CD4-positive, alpha-beta T cell treated with Interleukin-2 at 100 ng/mL for 4 hours (primary cell): Measurements from ENCODE around the gene PLA1A.
A peak's percentile ranks its signal among the peaks of the same experiment; 100 is the strongest.
"Not testable (repeated sequence)": the region's sequence is repeated elsewhere in the genome, so short reads cannot be mapped to it uniquely, and the experiment has no call there.

Source experiments
- DNase-seq: peaks from one replicate; pipeline ENCODE4 v3.0.0-alpha.2; 2020; ENCODE audit warnings: low spot score

The PLA1A gene

DNA sequence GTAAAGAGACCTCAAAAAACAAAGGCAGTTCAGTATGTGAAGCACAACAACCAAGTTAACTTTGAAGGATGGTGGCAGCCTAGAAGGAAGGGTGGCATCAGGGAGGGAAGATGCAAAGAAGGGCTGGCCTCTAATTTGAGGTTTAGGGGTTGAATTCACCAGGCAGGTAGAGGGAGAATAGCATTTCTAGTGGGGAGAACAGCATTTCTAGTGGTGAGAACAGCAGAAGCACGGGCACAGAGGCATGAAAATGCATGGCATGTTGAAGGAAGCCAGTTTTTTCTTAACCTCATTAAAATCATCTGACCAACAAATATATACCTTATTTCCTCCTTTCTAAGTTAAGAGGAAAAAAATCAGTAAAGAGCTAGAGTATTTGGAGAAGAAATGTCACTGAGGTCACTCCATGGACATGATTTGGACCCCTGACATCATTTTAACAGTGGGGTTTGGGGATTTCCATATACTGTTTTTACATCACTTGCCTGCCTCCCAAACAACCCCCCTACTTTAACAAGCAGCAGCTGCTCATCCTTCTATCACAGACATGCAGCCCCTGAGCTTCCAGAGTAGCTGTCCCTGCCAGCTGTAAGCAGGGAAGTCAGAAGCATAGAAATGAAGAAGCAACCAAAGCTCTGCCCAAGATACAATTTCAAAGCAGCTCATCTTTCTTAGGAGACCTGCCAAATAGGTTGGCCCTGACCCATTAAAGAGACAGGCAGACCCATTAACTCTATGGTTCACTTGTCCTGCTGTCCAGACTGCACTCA lies 65.1 kb downstream of the PLA1A start:
- DNase-seq, result no peak

DNA sequence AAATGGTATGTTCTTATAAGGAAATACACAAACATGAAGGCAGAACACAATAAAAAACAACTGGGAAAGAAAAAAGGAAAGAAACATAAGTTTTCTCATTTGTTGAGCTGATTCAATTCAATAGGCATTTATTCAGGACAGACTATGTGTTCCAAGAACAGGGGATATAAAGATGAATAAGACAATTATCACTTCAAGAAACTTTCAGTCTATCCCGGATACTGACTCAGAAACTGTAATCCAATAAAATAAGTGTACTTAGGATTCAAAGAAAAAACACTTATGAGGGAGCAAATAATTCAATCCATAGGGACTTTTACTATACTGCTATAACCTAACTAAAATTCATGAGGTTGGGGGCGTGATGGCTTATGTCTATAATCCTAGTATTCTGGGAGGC lies 66.2 kb downstream of the PLA1A start:
- DNase-seq, result no peak

DNA sequence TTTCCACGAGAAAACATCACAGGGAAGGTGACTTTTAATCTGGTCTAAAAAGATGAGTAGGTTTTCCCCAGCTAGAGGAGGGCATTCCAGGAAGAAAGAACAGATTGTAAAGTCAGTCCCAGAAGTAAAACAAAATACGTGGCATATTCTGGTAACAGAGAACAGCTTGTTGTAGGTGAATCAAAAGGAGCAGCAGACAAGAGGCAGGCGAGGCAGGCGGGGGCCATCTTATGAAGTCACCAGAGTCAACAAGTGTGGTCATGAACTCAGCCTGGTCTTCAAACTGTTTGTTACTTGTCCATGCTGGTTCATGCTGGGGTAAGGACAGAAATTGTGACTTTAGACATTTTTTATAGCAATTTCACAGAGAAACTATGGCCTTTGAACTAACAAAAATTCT lies 66.7 kb downstream of the PLA1A start:
- no peak for DNase-seq

DNA sequence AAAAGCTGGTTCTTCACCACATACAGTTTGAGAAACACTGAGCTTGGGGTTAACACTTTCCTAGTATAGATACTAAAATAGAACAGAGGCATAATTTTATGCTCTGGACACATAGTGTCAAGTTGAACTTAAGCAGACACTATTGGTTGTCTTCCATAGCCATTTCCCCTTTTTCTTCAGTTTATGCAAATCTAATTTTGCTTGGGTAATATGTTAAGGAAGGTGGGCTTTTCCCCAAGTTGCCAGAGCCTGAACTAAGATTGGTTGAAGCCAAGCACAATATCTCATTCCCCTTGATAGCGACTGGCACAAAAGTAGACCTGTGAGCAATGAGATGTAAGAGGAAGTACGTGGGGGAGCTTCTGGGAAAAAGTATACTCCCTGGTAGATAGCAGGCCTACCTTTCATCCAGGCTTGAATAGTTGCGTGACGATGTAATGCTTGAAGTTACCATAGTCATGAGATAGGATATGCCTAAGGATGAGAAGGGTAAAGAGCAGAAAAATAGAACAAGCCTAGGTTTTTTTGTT lies 67.2 kb downstream of the PLA1A start:
- DNase-seq, result no peak

DNA sequence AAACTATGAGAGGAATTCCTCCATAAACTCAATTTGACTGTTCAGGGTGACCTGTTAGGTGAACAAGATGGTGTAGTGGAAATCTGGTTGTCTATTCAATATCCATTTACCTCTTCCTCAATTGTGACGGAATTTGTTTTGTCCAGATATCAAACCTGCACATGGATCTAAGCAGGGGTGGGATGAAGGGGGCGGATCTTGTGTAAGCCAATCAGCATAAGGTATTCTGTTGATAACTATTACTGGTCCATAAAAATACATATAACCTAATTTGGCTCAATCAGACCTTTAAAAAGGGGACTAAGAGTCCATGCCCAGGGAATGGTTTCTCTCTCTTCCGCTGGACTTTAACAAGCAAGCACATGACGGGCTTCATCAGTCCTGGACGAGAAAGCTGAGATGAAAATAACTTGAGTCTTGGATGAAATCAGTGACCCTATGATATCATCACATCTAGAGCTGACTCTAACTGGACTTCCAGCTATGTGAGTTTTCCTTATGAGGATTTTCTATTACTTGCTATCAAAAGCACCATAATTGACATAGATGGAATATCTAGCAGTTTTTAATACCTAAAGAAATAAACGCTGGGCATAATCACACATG lies 68.4 kb downstream of the PLA1A start:
- no peak for DNase-seq

DNA sequence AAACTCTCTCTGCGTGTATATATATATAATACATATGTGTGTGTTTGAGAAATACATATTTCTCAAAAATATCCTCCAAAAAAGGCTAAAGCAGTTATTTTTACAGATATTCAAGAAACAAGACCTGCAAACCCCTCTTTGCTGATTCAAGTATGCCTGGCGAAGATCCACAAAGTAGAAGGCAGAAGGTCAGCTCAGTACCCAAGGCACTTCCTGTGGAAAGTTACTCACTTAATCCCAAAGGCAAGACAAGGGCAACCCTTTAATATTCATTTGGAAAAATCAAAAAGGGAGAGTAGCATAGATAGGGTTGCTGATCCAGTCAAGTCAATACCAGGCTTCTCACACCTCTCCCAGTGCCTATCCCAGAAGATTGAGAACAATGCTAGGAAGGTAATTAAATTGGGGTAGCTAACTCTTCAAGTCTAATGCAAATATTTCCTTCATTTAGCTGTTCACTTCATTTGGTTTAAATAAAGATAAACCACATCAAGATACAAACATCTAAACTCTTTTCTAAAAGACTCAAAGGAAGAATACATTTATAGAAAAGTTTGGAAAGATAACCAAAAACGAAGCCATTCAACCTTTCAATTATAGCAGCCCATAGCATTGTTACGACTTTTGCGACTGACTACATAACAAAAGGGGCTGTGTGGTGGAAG lies 72.4 kb downstream of the PLA1A start:
- no peak for DNase-seq

DNA sequence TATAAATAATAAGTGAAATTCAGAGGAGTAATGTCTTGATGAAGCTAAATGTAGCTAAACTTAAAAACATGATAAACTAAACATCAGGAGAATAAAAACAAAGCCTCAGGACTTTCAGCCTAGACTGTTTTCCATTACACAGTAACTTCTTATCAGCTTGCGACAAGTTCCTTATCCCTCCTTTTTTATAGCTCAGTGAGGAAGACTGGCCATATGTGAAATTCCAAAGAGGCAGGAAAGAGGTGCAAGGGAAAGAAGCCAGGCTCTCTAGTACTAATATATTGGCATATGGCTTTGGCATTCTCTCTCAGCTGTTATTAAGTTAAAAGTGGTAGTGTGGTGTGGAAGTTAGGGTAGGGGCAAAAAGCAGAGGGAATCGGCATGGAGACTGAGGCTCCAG lies 75.1 kb downstream of the PLA1A start:
- DNase-seq, result no peak

DNA sequence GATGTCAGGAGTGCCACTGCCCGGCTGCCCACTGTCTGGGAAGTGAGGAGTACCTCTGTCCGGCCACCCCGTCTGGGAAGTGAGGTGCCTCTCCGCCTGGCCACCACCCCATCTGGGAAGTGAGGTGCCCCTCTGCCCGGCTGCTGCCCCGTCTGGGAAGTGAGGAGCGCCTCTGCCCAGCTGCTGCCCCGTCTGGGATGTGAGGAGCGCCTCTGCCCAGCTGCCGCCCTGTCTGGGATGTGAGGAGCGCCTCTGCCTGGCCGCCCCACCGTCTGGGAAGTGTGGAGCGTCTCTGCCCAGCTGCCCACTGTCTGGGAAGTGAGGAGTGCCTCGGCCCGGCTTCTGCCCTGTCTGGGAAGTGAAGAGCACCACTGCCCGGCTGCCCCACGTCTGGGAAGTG lies 76.2 kb downstream of the PLA1A start:
- DNase-seq, result no peak

DNA sequence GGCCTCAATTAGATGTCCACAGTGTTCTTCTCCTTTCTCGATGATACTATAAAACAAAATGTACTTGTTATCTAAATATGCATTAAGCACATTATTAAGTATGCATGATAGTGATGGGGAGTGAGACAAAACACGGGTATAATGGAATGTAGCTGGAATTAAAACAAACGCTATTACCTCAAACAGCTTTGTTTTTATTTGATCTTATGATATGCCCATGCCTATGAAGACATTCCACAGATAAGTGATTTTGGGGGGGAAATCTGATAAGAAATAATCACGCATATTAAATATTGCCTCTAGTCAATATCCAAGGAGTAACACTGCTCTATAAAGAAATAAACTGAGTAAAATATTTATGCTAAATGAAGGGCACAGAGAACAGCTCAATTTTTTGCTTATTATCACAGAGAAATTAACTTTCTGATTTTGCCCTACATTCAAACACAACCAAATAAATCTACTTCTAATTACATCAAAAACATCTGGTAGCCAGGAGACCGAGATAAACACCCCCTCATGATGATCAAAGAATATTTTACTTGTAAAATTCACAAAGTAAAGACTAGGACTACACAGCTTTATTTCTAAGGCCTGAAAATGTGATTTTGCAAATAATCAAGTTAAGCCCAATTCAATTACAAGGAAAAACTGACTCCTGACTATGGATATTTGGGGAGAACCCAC lies 77.6 kb downstream of the PLA1A start:
- no peak for DNase-seq

DNA sequence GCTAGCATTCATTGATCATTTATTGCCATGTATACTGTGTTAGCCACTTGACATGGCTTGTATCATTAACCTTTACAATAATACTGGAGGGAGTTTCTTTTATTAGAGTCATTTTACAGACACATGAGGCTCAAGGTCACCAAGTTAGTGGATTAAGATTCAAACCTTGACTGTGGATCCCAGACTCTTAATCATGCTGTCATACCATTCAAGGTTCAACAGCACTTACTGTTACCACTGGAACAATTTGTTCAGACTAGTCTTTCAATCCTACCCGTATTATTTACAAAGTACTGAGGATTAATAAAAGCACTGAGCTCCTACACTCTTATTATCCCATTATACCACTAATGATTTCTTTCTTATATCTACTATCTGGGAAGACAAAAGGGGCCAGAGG lies 78.3 kb downstream of the PLA1A start:
- no peak for DNase-seq

DNA sequence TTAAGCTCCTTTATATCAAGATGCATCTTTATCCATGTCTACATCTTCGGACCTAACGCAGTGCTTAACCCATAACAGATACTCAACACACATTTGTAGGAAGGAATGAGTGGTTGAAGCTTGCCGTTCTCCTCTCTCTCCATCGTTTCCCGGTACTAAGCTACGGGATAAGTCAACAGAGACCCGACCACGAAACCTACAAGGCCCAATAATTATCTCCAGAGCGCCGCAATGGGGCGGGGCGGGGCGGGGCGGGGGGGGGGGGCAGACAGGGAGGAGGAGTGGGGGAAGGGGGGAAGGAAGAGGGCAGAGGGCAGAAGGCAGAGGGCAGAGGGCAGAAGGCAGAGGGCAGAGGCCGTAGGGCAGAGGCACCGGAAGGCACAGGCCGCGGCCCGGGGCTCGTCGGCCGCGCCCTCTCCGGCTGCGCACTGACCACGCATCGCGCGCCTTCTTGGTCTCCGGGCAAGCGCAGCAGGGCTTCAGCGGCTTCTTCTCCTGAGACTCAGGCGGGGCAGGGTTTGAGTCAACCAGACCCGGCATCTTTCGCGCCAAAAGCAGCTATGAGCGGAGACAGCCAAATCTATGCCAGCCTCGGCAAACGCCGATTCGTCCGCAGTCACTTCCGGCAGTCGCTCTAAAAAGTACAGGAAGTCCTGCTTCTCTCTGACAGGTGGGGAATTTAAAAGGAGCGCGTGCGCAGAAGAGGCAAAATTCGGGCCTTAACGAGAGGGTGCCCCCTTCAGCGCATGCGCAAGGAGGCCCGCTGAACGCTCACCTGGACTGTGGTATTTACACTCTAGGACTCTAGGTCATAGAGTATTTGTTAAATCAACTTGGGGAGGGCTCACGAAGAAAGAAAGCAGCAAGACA lies 79.3 kb downstream of the PLA1A start, which contains the start of gene COX17:
COX17 (minus strand) TSS at position 636 of the 870 bp plus-strand sequence; CDS start at position 540, 96 bp downstream.
- peak; percentile 98 for DNase-seq

DNA sequence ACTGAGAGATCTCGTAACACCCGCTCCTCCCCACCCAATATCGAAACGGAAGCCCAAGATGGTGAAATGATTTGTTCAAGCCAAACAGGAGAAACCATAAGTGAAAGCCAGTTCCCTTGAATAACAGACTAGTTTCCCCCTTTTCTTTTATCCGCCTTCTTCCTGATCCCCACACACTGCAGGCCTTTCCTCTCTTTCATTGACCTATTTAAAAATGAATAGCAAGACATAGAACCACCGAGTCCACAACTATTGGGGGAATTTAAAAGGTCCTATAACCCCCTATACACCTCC lies 79.9 kb downstream of the PLA1A start:
- no peak for DNase-seq

DNA sequence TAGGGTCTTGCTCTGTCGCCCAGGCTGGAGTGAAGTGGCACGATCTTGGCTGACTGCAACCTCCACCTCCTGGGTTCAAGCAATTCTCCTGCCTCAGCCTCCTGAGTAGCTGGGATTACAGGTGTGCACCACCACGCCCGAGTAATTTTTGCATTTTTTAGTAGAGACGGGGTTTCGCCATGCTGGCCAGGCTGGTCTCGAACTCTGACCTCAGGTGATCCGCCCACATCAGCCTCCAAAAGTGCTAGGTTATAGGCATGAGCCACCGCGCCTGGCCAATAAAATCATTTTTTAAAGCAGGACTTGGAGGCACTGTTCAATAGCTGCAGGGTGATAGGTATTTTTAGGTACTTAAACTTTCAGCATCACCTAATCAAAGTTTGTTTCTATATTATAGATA lies 80.5 kb downstream of the PLA1A start:
- DNase-seq, result not testable (repeated sequence)
